A549 (cell line): Measurements from ENCODE around the gene HNRNPUL1. TPM values are rescaled to one million over a fixed set of nuclear protein-coding genes. Genes with fewer than 3 reads are reported as not detected.

Source experiments
- ATOH8 ChIP-seq: fragments of 250-450 bp; sonication (Bioruptor Pico); IDR thresholded peaks from 2 replicates; pipeline ENCODE4 v1.5.0; 2020; ENCODE audit warnings: low read depth, mild to moderate bottlenecking, moderate library complexity
- BCL3 ChIP-seq: fragments of >200 bp; sonication (Bioruptor Twin); formaldehyde crosslinking; IDR thresholded peaks from 3 replicates; pipeline ENCODE4 v1.6.1; 2016
- BHLHE40 ChIP-seq: IDR thresholded peaks from 2 replicates; pipeline ENCODE4 v1.6.1; 2012; ENCODE audit warnings: low read depth, low read length, inconsistent platforms
- CBX2 ChIP-seq: fragments of 200-600 bp; sonication (generic); IDR thresholded peaks from 2 replicates; pipeline ENCODE4 v1.6.1; 2016; ENCODE audit warnings: low read depth, mild to moderate bottlenecking, borderline replicate concordance
- CHD2 ChIP-seq: fragments of 150-350 bp; IDR thresholded peaks from 2 replicates; pipeline ENCODE4 v1.6.1; 2014; ENCODE audit warnings: low read length; ENCODE audit not compliant: partially characterized antibody
- CHD4 ChIP-seq: fragments of 200-600 bp; sonication (generic); IDR thresholded peaks from 2 replicates; pipeline ENCODE4 v1.6.1; 2016; ENCODE audit warnings: antibody characterized with exemption, mild to moderate bottlenecking, borderline replicate concordance
- CTCF ChIP-seq: fragments of >200 bp; sonication (Bioruptor Twin); formaldehyde crosslinking; IDR thresholded peaks from 3 replicates; pipeline ENCODE4 v1.5.1; 2016
- EHF ChIP-seq: fragments of 250-450 bp; sonication (Bioruptor Pico); IDR thresholded peaks from 2 replicates; pipeline ENCODE4 v1.5.0; 2020; ENCODE audit warnings: mild to moderate bottlenecking
- EP300 ChIP-seq, 2 experiments: fragments of >200 bp; sonication (Bioruptor Twin); formaldehyde crosslinking; IDR thresholded peaks; 2 replicates in 1 of 2; 3 replicates in 1 of 2; pipeline ENCODE4 v1.6.1; 2016 to 2017
- FOSB ChIP-seq: fragments of 250-450 bp; sonication (Bioruptor Pico); IDR thresholded peaks from 2 replicates; pipeline ENCODE4 v1.5.0; 2020; ENCODE audit warnings: mild to moderate bottlenecking, moderate library complexity
- FOSL2 ChIP-seq, 2 experiments: fragments of 450-650 bp in 1 of 2; fragments of >200 bp in 1 of 2; sonication (Bioruptor Twin) in 1 of 2; formaldehyde crosslinking; IDR thresholded peaks; 2 replicates each; pipeline versions ENCODE4 v1.5.0 to v1.6.1; 2016 to 2020; ENCODE audit warnings: mild to moderate bottlenecking in 1 of 2, moderate library complexity in 1 of 2
- HDAC2 ChIP-seq: fragments of 200-600 bp; sonication (generic); IDR thresholded peaks from 2 replicates; pipeline ENCODE4 v1.6.1; 2016
- HOXA7 ChIP-seq: fragments of 250-450 bp; sonication (Bioruptor Pico); IDR thresholded peaks from 2 replicates; pipeline ENCODE4 v1.5.0; 2020; ENCODE audit warnings: mild to moderate bottlenecking, moderate library complexity
- HOXB13 ChIP-seq: fragments of 250-450 bp; sonication (Bioruptor Pico); IDR thresholded peaks from 2 replicates; pipeline ENCODE4 v1.5.0; 2020; ENCODE audit warnings: low read depth, mild to moderate bottlenecking, moderate library complexity
- JUN ChIP-seq, 2 experiments: fragments of >200 bp; sonication (Bioruptor Twin); formaldehyde crosslinking; IDR thresholded peaks; 2 replicates in 1 of 2; 3 replicates in 1 of 2; pipeline ENCODE4 v1.6.1; 2016 to 2017
- JUNB ChIP-seq: fragments of >200 bp; sonication (Bioruptor Twin); formaldehyde crosslinking; IDR thresholded peaks from 2 replicates; pipeline ENCODE4 v1.6.1; 2016
- MAFK ChIP-seq: fragments of 450-650 bp; IDR thresholded peaks from 2 replicates; pipeline ENCODE4 v1.6.1; 2014; ENCODE audit not compliant: partially characterized antibody
- MAX ChIP-seq: IDR thresholded peaks from 2 replicates; pipeline ENCODE4 v1.6.1; 2012
- MYC ChIP-seq: IDR thresholded peaks from 2 replicates; pipeline ENCODE4 v1.6.1; 2012; ENCODE audit warnings: mild to moderate bottlenecking, inconsistent platforms, low read length, improper control_type of control experiment, borderline replicate concordance
- NFE2L2 ChIP-seq: fragments of 150-350 bp; conservative IDR thresholded peaks from 2 replicates; pipeline ENCODE4 v1.6.1; 2014; ENCODE audit warnings: low read length
- NPAS2 ChIP-seq: fragments of 250-450 bp; sonication (Bioruptor Pico); IDR thresholded peaks from 2 replicates; pipeline ENCODE4 v1.8.0; 2022; ENCODE audit warnings: mild to moderate bottlenecking, moderate library complexity, borderline replicate concordance
- PBX3 ChIP-seq: IDR thresholded peaks from 2 replicates; pipeline ENCODE4 v1.6.1; 2012
- PHF8 ChIP-seq: fragments of 200-600 bp; sonication (generic); IDR thresholded peaks from 2 replicates; pipeline ENCODE4 v1.6.1; 2016; ENCODE audit warnings: low read depth, mild to moderate bottlenecking, antibody characterized with exemption, moderate library complexity, borderline replicate concordance
- POLR2A ChIP-seq: IDR thresholded peaks from 2 replicates; pipeline ENCODE4 v1.6.1; 2012; ENCODE audit warnings: mild to moderate bottlenecking, low read length
- POLR2AphosphoS2 ChIP-seq: conservative IDR thresholded peaks from 2 replicates; pipeline ENCODE4 v1.6.1; 2012; ENCODE audit warnings: low read length, improper control_type of control experiment, inconsistent platforms
- RAD21 ChIP-seq, 2 experiments: fragments of >200 bp in 1 of 2; sonication (Bioruptor Twin) in 1 of 2; formaldehyde crosslinking in 1 of 2; IDR thresholded peaks in 1 of 2; conservative IDR thresholded peaks in 1 of 2; 2 replicates in 1 of 2; 3 replicates in 1 of 2; pipeline ENCODE4 v1.6.1; 2012 to 2018; ENCODE audit warnings: inconsistent platforms in 1 of 2
- REST ChIP-seq: fragments of 200-600 bp; sonication (generic); IDR thresholded peaks from 2 replicates; pipeline ENCODE4 v1.6.1; 2016; ENCODE audit warnings: antibody characterized with exemption, mild to moderate bottlenecking, moderate library complexity
- RFX5 ChIP-seq: fragments of 450-650 bp; IDR thresholded peaks from 2 replicates; pipeline ENCODE4 v1.7.1; 2014; ENCODE audit warnings: antibody characterized with exemption, mild to moderate bottlenecking, moderate library complexity
- RNF2 ChIP-seq: fragments of 200-600 bp; sonication (generic); IDR thresholded peaks from 2 replicates; pipeline ENCODE4 v1.6.1; 2016; ENCODE audit warnings: low read depth, mild to moderate bottlenecking, antibody characterized with exemption, moderate library complexity, borderline replicate concordance
- SREBF2 ChIP-seq: fragments of 450-650 bp; IDR thresholded peaks from 2 replicates; pipeline ENCODE4 v1.6.1; 2014; ENCODE audit warnings: mild to moderate bottlenecking, moderate library complexity
- ZC3H11A ChIP-seq: fragments of 450-650 bp; IDR thresholded peaks from 2 replicates; pipeline ENCODE4 v1.6.1; 2014; ENCODE audit warnings: antibody characterized with exemption, mild to moderate bottlenecking
- ZNF302 ChIP-seq: fragments of 250-450 bp; sonication (Bioruptor Pico); IDR thresholded peaks from 2 replicates; pipeline ENCODE4 v1.9.0; 2021; ENCODE audit warnings: inconsistent platforms, mild to moderate bottlenecking, moderate library complexity
- polyA plus RNA-seq, 4 experiments: library from polyadenylated mRNA; depleted of rRNA in 3 of 4; stranded (reverse); fragments of >200 nt; fragmentation: RNase III in 1 of 4; extraction: RNeasy Plus Mini Kit Qiagen cat#74134 plus additional on column Dnase treatment in 1 of 4; gene quantifications; 2 replicates in 3 of 4; 3 replicates in 1 of 4; pipeline ENCODE4 v1.2.3, GENCODE V29; 2011 to 2017

HNRNPUL1 gene
- polyA plus RNA-seq, 2 of the 4 experiments (the other 2 are of a cell fraction) = 89.5 to 278 TPM

GRCh38 chr19:41226053-41226873 lies 37.9 kb upstream of the HNRNPUL1 start (continued):
- TF ChIP-seq REST (peak; percentile 25; the same call in 1 of the 2 replicates), POLR2A (no peak; the same call in 1 of the 2 replicates), RFX5 (peak; percentile 39), JUNB (peak; percentile 98), ZC3H11A (no peak), MAX (peak; percentile 72), CTCF (no peak), ATOH8 (CRISPR knock-in tag) (peak; percentile 98), FOSB (CRISPR knock-in tag) (peak; percentile 91), FOSL2 (IDR thresholded peaks at IDR 0.05) (peak; percentile 62), FOSL2 (CRISPR knock-in tag; IDR thresholded peaks at IDR 0.05) (peak; percentile 96), HDAC2 (no peak; the same call in 1 of the 2 replicates), NFE2L2 (no peak), JUN (IDR thresholded peaks at IDR 0.05) (peak; percentile 97 to 100), SREBF2 (no peak), NPAS2 (CRISPR knock-in tag) (peak; percentile 73; the same call in 1 of the 2 replicates), MAFK (no peak), HOXB13 (peak; percentile 90), CHD4 (no peak), RAD21 (conservative IDR thresholded peaks at IDR 0.05 in 1 of 2, IDR thresholded peaks at IDR 0.05 in 1 of 2) (peak in 1 of 2 experiments; percentile 36; a peak in 3 of 5 replicates), EP300 (IDR thresholded peaks at IDR 0.05) (peak; percentile 72 to 93; a peak in 3 of 5 replicates), BCL3 (peak; percentile 88; the same call in 2 of the 3 replicates), PBX3 (peak; percentile 87), POLR2AphosphoS2 (peak; percentile 51; the same call in 1 of the 2 replicates), CHD2 (peak; percentile 29), ZNF302 (peak; percentile 81), PHF8 (peak; percentile 45; the same call in 1 of the 2 replicates), EHF (CRISPR knock-in tag) (0 out of 2 replicates have a peak, but pooled peaks have one; percentile 32), HOXA7 (peak; percentile 94; the same call in 1 of the 2 replicates), BHLHE40 (peak; percentile 95), CBX2 (no peak), MYC (peak; percentile 93), RNF2 (peak; percentile 76; the same call in 1 of the 2 replicates)
